ENCODE results near the gene RBM39.

Gene RBM39

DNA sequence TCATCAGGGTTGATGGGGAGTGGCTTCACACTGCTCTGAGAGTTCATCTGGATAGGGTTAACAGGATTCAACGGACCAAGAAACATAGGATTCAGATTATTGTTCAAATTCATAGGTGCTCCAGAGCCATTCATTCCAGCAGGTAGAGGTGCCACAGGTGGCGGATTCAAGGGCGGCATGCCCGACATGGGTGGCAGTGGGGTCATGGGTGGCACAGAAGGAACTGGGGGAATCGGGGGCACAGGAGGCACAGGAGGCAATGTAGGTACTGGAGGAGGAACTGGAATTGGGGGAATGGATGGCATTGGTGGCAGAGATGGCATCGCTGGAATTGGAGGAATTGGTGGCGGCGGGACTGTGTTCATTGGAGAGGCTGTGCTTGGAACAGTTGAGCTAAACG is 87.6 kb downstream of the RBM39 start:
- DNase-seq (ENCODE audit: low spot score in 2 of 2), result no peak
- Histone ChIP-seq H3K4me1 (peaks cover 4% of the 10 kb centered on the region), H3K36me3 (replicated peaks) (peaks cover 56% of the 10 kb centered on the region), H3K27me3 (ENCODE audit: low read depth) (no peaks in the 10 kb centered on the region), H3K9me3 (no peaks in the 10 kb centered on the region), H3K4me3 (no peak overlapping the region)
- in situ Hi-C loops (cut with MboI; ENCODE audit: low sequenced_read_pairs), result no loop called here

DNA sequence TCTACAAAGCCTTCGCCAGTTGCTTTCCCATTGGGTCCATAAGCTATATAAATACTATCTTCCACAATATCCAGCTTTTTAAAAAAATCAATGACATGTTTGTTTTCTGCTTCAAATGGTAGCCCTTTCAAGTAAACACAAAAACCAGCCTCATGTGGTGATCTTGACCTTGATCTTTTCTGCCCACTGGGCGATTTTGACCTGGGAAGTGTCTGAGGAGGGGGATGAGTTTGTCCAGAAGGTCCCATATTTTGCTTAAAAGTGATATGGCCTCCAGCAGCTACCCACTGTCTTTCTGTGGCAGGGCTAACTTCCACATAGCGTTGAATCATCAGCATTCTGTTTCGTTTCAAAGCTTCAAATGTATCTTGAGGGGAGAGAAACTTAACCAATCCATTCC is 88.2 kb downstream of the RBM39 start:
- Histone ChIP-seq H3K9me3 (no peaks in the 10 kb centered on the region), H3K27me3 (ENCODE audit: low read depth) (no peaks in the 10 kb centered on the region), H3K36me3 (replicated peaks) (peaks cover 58% of the 10 kb centered on the region), H3K4me3 (no peak overlapping the region), H3K4me1 (peaks cover 2% of the 10 kb centered on the region; the same call in 1 of the 2 replicates)
- in situ Hi-C loops (cut with MboI; ENCODE audit: low sequenced_read_pairs), result no loop called here
- no peak for DNase-seq (ENCODE audit: low spot score in 2 of 2)

All from HAP-1 (cell line).